HEK293T (cell line): ENCODE results near the gene TNFAIP6.

Source experiments
- ARNT ChIP-seq: fragments of 450-650 bp; IDR thresholded peaks from 2 replicates; pipeline ENCODE4 v1.6.1; 2017; ENCODE audit warnings: mild to moderate bottlenecking
- BHLHE40 ChIP-seq: fragments of 450-650 bp; IDR thresholded peaks from 2 replicates; pipeline ENCODE4 v1.6.1; 2016; ENCODE audit warnings: mild to moderate bottlenecking, moderate library complexity, borderline replicate concordance
- CTBP1 ChIP-seq: fragments of 450-650 bp; IDR thresholded peaks from 2 replicates; pipeline ENCODE4 v1.6.1; 2016; ENCODE audit warnings: borderline replicate concordance
- ELF4 ChIP-seq: fragments of 450-650 bp; IDR thresholded peaks from 2 replicates; pipeline ENCODE4 v1.6.1; 2017; ENCODE audit warnings: antibody characterized with exemption
- FOXK2 ChIP-seq: fragments of 450-650 bp; IDR thresholded peaks from 2 replicates; pipeline ENCODE4 v1.6.1; 2016; ENCODE audit warnings: mild to moderate bottlenecking
- FOXM1 ChIP-seq: fragments of 450-650 bp; IDR thresholded peaks from 2 replicates; pipeline ENCODE4 v1.6.1; 2017; ENCODE audit warnings: mild to moderate bottlenecking, borderline replicate concordance
- HDGF ChIP-seq: fragments of 450-650 bp; IDR thresholded peaks from 2 replicates; pipeline ENCODE4 v1.6.1; 2017; ENCODE audit warnings: antibody characterized with exemption, borderline replicate concordance
- L3MBTL2 ChIP-seq: fragments of 450-650 bp; conservative IDR thresholded peaks from 2 replicates; pipeline ENCODE4 v1.6.1; 2016; ENCODE audit warnings: mild to moderate bottlenecking
- NFRKB ChIP-seq: fragments of 450-650 bp; IDR thresholded peaks from 2 replicates; pipeline ENCODE4 v1.6.1; 2016; ENCODE audit warnings: mild to moderate bottlenecking, moderate library complexity
- SP1 ChIP-seq: fragments of 450-650 bp; IDR thresholded peaks from 2 replicates; pipeline ENCODE4 v1.6.1; 2017
- SUZ12 ChIP-seq: fragments of 450-650 bp; IDR thresholded peaks from 2 replicates; pipeline ENCODE4 v1.6.1; 2016; ENCODE audit warnings: mild to moderate bottlenecking
- TARDBP ChIP-seq: fragments of 450-650 bp; IDR thresholded peaks from 2 replicates; pipeline ENCODE4 v1.6.1; 2016
- TF ChIP-seq, protein P1 (sequence below): fragments of 450-650 bp; IDR thresholded peaks from 2 replicates; pipeline ENCODE4 v1.6.1; 2016

DNA sequence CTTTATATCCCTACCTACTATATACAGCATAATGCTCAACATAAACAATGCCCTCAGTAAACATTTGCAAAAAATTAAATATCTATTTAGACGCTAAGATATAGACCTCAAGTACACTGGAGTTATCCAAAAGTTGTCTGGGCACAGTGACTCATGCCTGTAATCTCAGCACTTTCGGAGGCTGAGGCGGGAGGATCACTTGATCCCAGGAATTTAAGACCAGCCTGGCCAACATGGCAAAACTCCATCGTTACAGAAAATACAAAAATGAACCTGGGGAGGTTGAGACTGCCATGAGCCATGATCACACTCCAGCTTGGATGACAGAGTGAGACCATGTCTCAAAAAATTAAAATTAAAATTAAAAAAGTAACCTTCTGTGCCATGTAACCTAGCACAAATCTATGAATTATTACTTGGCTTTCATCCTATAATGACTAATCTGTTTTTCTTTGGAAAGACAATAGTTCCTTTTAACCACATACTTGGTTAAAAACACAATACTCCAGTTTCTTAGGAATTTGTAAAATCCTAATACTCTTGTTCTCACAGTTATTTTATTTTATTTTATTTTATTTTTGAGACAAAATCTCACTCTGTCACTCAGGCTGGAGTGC, 6.7 kb upstream of the TNFAIP6 start:
- TF ChIP-seq FOXK2 (no peak), TARDBP (no peak), BHLHE40 (no peak), HDGF (no peak), NFRKB (no peak), L3MBTL2 (no peak), ARNT (no peak), SUZ12 (no peak), CTBP1 (no peak), FOXM1 (no peak), ELF4 (no peak), SP1 (no peak)
- TF ChIP-seq, protein P1, sequence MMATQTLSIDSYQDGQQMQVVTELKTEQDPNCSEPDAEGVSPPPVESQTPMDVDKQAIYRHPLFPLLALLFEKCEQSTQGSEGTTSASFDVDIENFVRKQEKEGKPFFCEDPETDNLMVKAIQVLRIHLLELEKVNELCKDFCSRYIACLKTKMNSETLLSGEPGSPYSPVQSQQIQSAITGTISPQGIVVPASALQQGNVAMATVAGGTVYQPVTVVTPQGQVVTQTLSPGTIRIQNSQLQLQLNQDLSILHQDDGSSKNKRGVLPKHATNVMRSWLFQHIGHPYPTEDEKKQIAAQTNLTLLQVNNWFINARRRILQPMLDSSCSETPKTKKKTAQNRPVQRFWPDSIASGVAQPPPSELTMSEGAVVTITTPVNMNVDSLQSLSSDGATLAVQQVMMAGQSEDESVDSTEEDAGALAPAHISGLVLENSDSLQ, result no peak
